ENCODE measurements around the gene ATXN1.
"Not testable (repeated sequence)": the region's sequence is repeated elsewhere in the genome, so short reads cannot be mapped to it uniquely, and the experiment has no call there.

The ATXN1 gene

DNA sequence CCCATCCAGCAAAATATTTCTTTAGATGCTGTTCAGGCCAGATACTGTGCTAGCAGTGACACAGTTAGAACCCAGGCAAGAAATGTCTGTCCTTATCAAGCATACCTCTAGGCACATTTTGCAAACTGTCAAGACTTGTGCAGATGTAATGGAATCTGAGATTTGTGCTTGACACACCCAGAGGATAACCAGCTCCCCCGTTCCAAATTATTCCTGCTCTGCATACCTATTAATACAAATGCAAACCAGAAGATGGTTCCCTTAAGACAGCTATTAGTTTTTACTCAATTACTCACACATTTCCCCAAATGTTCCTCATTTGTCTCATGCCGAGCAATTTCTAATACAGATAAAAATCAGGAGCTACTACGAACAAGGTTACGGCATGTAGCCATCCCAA lies 40.4 kb downstream of the ATXN1 start:
- no peak for DNase-seq (ENCODE audit: low read depth)

DNA sequence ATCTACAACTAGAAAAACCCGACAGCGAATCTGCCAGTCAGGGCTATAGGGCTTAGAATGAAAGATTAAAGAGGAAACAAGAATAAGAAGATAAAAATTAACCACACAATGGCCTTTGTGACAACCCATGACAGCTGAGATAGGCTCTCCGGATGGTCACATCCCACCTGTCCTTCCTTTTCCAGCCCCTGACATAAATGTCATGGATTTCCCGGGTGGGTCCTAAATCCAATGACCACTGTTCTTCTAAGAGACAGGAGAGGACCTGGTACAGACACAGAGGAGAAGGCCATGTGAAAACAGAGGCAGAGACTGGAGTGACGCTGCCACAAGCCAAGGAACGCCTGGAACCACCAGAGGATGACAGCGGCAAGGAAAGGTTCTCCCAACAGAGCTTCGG lies 41.8 kb downstream of the ATXN1 start:
- DNase-seq (ENCODE audit: low read depth) = no peak

DNA sequence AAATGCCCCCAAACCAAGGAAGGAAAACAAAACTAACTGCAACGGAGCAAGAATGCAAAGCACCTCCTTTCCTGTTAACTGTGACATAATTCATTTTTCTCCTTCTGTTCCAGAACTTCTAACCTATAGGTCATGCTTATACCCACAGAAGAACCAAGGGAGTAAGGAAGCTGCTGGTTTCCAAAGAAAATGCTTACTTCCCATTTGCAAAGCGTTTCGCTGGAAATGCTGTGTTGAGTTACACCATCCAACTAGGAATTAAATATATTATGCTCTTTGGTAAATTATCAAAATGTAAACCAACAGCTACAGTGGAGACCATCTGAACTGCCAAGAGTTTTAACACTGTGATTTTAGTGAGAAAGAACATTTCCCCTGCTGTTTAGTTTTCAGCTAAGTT lies 42.9 kb downstream of the ATXN1 start:
- DNase-seq (ENCODE audit: low read depth) = no peak

- no peak for DNase-seq (ENCODE audit: low read depth)
These were observed 43.9 kb downstream of the ATXN1 start for GRCh38 chr6:16717275-16717942.

- no peak for DNase-seq (ENCODE audit: low read depth)
These were observed 44.9 kb downstream of the ATXN1 start for GRCh38 chr6:16716321-16716858.

GRCh38 chr6:16713597-16713996 lies 47.7 kb downstream of the ATXN1 start:
- DNase-seq (ENCODE audit: low read depth) = no peak

- no peak for DNase-seq (ENCODE audit: low read depth)
These were observed 48.3 kb downstream of the ATXN1 start for GRCh38 chr6:16712931-16713484.

GRCh38 chr6:16712255-16712930 lies 48.9 kb downstream of the ATXN1 start:
- DNase-seq (ENCODE audit: low read depth) = no peak

DNA sequence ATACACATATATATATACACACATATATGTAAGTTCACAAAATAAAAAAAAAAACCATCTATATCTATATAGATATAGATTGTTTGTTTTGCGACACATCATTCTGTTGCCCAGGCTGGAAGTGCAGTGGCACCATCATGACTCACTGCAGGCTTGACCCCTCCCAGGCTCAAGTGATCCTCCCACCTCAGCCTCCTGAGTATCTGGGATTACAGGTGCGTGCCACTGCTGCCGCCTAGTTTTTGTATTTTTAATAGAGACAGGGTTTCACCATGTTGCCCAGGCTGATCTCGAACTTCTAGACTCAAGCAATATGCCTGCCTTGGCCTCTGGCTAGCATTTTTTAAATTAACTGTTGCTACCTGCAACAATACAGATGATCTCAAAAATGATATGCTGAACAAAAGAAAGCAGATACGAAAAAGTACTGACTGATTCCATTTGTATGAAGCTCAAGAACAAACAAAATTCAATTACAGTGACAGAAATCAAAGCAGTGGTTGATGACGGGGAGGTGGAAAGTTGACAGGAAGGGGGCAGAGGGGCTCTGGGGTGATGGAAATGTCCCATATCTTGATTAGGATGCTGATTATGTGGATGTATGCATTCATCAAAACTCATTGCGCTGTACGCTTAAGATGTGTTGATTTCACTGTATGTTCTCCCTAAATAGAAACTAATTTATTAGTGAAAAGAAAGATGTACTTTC lies 49.6 kb downstream of the ATXN1 start:
- no peak for DNase-seq (ENCODE audit: low read depth)

DNA sequence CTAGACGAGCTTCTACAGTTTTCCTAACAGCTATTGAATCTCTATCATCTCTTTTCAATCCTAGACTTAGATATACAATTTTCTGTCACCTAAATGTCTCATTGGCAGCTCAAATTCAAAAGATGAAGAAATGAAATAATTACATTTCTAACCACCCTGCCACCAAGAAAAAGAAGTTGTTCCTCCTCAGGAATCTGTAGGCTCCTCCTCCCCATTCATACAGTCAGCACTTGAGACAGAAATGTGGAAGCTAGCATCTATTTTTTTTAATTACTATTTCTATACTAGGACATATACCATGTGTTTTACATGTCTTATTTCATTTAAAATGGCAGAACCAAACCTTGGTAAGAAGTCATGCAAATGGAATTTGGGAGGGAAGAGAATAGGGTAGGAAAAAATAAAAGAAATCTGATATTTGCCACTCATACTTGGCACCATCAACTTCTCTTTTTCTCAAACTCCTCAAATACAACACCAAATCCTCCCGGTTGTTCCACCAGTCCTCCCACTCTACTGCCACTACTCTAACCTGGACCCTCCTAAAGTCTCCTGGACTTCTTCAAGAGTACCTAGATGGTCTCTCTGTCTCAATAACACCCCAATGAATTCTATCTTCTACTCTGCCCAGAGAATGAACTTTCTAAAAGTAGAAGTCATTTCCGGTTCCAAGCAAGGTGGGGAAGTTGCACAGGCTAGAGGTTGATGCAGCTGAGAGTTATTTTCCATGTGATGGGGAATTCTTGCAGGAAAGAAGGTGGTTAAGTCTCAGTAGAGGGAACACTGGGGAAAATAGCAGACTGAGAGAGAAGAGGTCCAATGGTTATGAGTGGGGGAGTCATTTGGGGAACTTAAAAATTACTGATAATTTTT lies 54.1 kb downstream of the ATXN1 start:
- DNase-seq (ENCODE audit: low read depth) = no peak

DNA sequence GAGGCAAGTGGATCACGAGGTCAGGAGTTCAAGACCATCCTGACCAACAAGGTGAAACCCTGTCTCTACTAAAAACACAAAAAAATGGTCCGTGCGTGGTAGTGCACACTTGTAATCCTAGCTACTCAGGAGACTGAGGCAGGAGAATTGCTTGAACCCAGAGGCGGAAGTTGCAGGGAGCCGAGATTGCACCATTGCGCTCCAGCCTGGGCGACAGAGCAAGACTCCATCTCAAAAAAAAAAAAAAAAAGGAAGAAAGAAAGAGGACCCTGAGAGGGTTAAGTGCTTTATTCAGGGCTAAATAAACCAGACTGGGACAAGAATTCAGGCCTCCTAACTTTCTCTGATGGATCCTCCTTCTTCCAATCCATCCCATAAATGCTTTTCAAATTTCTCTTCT lies 54.8 kb downstream of the ATXN1 start:
- DNase-seq (ENCODE audit: low read depth) = not testable (repeated sequence)

GRCh38 chr6:16706029-16706428 lies 55.2 kb downstream of the ATXN1 start:
- DNase-seq (ENCODE audit: low read depth) = no peak

DNA sequence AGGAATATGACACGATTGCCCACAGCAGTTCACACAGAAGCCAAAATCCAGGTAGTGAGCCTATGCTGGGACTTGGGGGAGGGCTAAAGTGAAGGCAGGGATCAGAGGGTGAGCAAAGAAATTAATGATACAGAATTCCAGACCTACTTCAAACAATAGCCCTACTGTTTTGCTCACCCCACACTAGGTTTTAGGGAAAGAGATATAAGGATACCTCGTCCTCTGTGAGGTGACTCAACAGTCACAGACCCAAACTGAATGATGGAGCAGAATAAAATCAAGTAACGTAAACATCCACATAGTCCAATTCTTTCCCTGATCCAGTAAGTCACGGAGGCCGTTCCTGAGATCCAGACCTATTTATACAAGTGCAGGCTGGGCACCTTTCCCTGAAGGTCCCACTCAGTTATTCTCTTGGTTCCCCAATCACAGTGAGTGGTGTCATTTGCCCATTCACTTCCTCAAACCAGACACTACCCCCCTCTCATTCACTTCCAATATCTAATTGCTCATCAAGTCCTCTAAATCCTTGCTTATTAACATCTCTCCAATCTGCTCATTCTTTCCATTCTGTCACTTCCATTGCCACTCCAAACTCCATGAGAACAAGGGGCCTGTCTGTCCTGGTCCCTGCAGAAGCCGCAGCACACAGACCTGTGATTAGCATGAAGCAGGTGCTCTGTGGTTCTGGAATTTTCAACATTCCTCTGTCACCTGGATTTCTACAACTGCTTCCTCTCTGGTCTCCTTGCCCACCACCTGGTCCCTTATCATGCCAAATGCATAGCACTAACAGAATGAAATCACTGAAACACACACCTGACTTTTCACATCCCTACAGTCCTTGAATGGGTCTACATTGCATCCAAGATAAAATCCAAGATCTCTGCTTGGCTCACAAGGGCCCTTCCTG lies 55.9 kb downstream of the ATXN1 start:
- no peak for DNase-seq (ENCODE audit: low read depth)

DNA sequence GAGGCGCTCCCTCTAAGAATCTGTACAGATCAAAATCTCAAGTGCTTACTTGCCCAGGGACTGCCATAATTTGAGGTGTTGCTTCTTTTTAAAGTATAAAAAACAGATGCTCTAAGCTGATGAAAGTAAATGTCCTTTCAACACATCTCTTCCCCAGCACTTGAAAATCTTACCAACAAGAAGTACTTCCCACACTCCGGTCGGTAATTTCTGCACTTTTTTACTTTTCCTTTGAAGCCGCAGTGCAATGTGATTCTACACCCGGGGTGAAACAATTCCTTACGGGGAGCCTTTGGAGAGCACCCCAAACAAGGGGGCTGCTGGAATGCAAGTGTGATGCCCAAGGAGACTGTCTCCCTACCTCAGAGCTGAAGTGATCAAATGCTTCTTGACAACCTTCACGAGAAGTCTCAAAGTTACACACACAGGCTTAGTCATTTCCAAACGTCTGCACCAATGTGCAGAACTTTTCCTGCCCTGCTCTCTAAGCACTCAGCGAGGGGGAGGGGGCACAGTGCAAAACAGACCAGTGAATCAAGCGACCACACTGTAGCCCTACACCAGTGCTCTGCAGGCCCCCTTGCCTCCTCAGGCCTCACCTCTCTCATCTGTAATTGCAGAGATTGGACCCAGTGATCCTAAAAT lies 56.7 kb downstream of the ATXN1 start:
- DNase-seq (ENCODE audit: low read depth) = no peak

- DNase-seq (ENCODE audit: low read depth) = not testable (repeated sequence)
These were observed 58.5 kb downstream of the ATXN1 start for GRCh38 chr6:16702627-16703378.

DNA sequence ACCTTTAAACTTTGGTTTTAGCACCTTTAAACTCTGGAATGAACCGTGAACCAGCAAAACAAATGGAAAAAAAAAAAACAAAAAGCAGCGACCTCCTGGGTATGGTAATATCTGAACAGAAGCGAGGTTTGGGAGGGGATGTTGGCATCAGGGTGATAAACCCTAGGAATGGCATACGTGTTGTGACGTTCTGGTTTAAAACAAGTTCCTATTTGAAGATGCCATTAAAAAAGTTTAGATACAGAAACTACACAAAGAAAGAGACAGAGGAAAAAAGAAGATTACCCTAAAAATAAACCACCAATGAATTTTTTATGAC lies 60.4 kb downstream of the ATXN1 start:
- no peak for DNase-seq (ENCODE audit: low read depth)

DNA sequence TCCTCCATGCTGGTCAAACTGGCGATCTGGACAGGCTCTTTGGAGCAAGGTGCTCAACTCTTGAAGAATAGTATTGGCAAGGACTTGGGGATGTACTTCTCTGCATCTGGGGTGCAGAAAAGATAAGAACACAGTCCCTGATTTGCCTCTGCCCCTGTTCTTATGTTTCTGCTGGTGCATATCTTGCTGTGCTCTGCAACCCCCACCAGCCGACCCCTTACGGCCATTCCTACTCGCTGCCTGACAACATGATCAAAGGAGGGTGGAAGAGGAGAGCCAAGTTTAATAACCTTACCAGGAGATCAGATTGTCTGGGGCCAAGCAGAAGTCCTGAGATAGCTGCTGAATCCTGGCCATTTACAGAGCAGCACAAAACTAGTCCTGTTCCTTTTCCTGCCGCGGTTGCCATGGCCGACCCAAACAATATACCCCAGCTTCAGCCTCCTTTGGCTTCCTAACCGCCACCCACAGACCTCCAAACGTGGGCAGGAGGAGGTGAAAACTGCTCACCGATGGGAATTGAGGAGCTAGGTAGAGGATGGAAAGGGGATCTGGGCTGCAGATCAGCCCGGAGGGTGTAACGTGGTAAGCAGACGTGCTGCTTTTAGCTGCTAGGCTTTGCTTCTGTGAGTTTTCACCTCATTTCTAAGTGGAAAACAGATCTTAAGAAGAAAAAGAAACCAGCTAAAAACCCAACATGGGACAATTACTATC lies 60.9 kb downstream of the ATXN1 start:
- no peak for DNase-seq (ENCODE audit: low read depth)

- DNase-seq (ENCODE audit: low read depth) = no peak
These were observed 62.0 kb downstream of the ATXN1 start for GRCh38 chr6:16698997-16699868.

Data from stimulated activated CD8-positive, alpha-beta memory T cell treated with anti-CD3 and anti-CD28 coated beads, Interleukin-15, amount 100 ng/mL, for 24 hours (primary cell).